HepG2 (cell line): ENCODE results near the gene EBF3. TPM values are rescaled to one million over a fixed set of nuclear protein-coding genes. Genes with fewer than 3 reads are reported as not detected.

Experiments used
- ATAC-seq: fragments of 200-7000 bp; cut with Tn5 transposase; 3 replicates; pipeline ENCODE4 v1.9.1; 2020; ENCODE audit warnings: mild to moderate bottlenecking, moderate library complexity
- BruUV-seq: library from RNA; stranded (reverse); fragments of 400-500 nt; replicated peaks from 2 replicates; lab custom pipeline; 2021; lab: Mats Ljungman, UMichigan
- CTCF ChIA-PET: fragments of 300-600 bp; formaldehyde crosslinking; extraction: SDS; loops from one replicate; lab custom pipeline; 2021; ENCODE audit warnings: low total read pairs, inconsistent platforms, low intra/inter-chr PET ratio; lab: Yijun Ruan, JAX
- POLR2A ChIA-PET: fragments of 350-600 bp; sonication (Branson Sonifier 250); formaldehyde crosslinking; loops from one replicate; lab custom pipeline; 2020; ENCODE audit warnings: antibody characterized with exemption, inconsistent platforms; lab: Yijun Ruan, JAX
- DNase-seq: peaks from one replicate; pipeline ENCODE4 v3.0.0-alpha.2; 2015; ENCODE audit warnings: low spot score
- FAIRE-seq: peaks from 3 replicates; lab custom pipeline; 2011; peaks lifted over from hg19 to GRCh38; lab: Jason Lieb, UNC
- H2AFZ ChIP-seq: one replicate; pipeline ENCODE4 v1.6.1; 2011; ENCODE audit warnings: low read length, inconsistent platforms
- H3K27ac ChIP-seq: fragments of 300-600 bp; 3 replicates; pipeline ENCODE4 v1.8.0; 2011; ENCODE audit warnings: mixed run types, mild to moderate bottlenecking, mixed read lengths, low read length, inconsistent platforms; ENCODE audit not compliant: insufficient read depth; ENCODE audit errors: extremely low read length
- H3K27me3 ChIP-seq, 2 experiments: fragments of 200-600 bp in 1 of 2; 2 replicates in 1 of 2; 3 replicates in 1 of 2; pipeline versions ENCODE4 v1.6.0 to v1.8.0; 2011; ENCODE audit warnings: low read length in 2 of 2, mild to moderate bottlenecking in 2 of 2, moderate library complexity in 2 of 2, inconsistent platforms in 1 of 2; ENCODE audit not compliant: insufficient read depth in 2 of 2, control insufficient read depth in 1 of 2
- H3K36me3 ChIP-seq, 2 experiments: fragments of 200-600 bp in 1 of 2; replicated peaks in 1 of 2; 2 replicates in 1 of 2; 3 replicates in 1 of 2; pipeline versions ENCODE4 v1.5.1 to v1.8.0; 2011; ENCODE audit warnings: low read length in 2 of 2, inconsistent platforms in 1 of 2; ENCODE audit not compliant: insufficient read depth in 2 of 2, control insufficient read depth in 1 of 2
- H3K4me1 ChIP-seq: 2 replicates; pipeline ENCODE4 v1.5.1; 2012; ENCODE audit warnings: low read length, inconsistent platforms; ENCODE audit not compliant: insufficient read depth
- H3K4me2 ChIP-seq: 2 replicates; pipeline ENCODE4 v1.6.0; 2011; ENCODE audit warnings: low read depth, low read length, inconsistent platforms
- H3K4me3 ChIP-seq, 3 experiments: fragments of 200-600 bp in 1 of 3; sonication (generic), shearing (Covaris generic) in 1 of 3; replicated peaks in 1 of 3; 2 replicates each; pipeline ENCODE4 v1.5.1; 2011 to 2016; ENCODE audit warnings: low read length in 3 of 3, inconsistent platforms in 2 of 3, low read depth in 2 of 3, mild to moderate bottlenecking in 2 of 3, control low read depth in 1 of 3, mixed read lengths in 1 of 3; ENCODE audit not compliant: insufficient read depth in 1 of 3
- H3K79me2 ChIP-seq: one replicate; pipeline ENCODE4 v1.6.1; 2011; ENCODE audit warnings: low read length, inconsistent platforms; ENCODE audit not compliant: insufficient read depth
- H3K9ac ChIP-seq: 2 replicates; pipeline ENCODE4 v1.6.0; 2011; ENCODE audit warnings: mild to moderate bottlenecking, low read depth, low read length, inconsistent platforms; ENCODE audit not compliant: insufficient read depth
- H3K9me3 ChIP-seq: 2 replicates; pipeline ENCODE4 v1.5.1; 2012; ENCODE audit warnings: mild to moderate bottlenecking, low read length
- H4K20me1 ChIP-seq: 2 replicates; pipeline ENCODE4 v1.6.0; 2011; ENCODE audit warnings: inconsistent platforms, mild to moderate bottlenecking, low read length, moderate library complexity; ENCODE audit not compliant: insufficient read depth
- AGO1 ChIP-seq: fragments of 200-400 bp; formaldehyde crosslinking; IDR thresholded peaks from 2 replicates; pipeline ENCODE4 v1.6.1; 2017; ENCODE audit warnings: mild to moderate bottlenecking, low read depth, low read length, moderate library complexity; ENCODE audit not compliant: poor library complexity, severe bottlenecking
- BHLHE40 ChIP-seq: IDR thresholded peaks from 2 replicates; pipeline ENCODE4 v1.6.1; 2011; ENCODE audit warnings: low read length, improper control_type of control experiment
- CREB1 ChIP-seq, 2 experiments: fragments of 450-650 bp in 1 of 2; IDR thresholded peaks; 2 replicates each; pipeline ENCODE4 v1.6.1; 2016 to 2017; ENCODE audit warnings: control low read depth in 1 of 2, mild to moderate bottlenecking in 1 of 2, missing compliant biosample characterization in 1 of 2, missing genetic modification characterization in 1 of 2
- MED1 ChIP-seq: sonication (generic); formaldehyde crosslinking; IDR thresholded peaks from 2 replicates; pipeline ENCODE4 v1.4.0; 2020; ENCODE audit warnings: missing genetic modification reagents
- NFIC ChIP-seq: IDR thresholded peaks from 2 replicates; pipeline ENCODE4 v1.6.1; 2012; ENCODE audit warnings: mild to moderate bottlenecking, low read length, inconsistent platforms
- NR2C2 ChIP-seq: sonication (generic); formaldehyde crosslinking; IDR thresholded peaks from 2 replicates; pipeline ENCODE4 v1.4.0; 2020; ENCODE audit warnings: missing genetic modification reagents, mild to moderate bottlenecking, moderate library complexity, borderline replicate concordance
- ZNF441 ChIP-seq: sonication (generic); formaldehyde crosslinking; IDR thresholded peaks from 2 replicates; pipeline ENCODE4 v1.7.0; 2021; ENCODE audit warnings: missing genetic modification reagents, borderline replicate concordance
- ZNF550 ChIP-seq: sonication (generic); formaldehyde crosslinking; IDR thresholded peaks from 2 replicates; pipeline ENCODE4 v1.4.0; 2020; ENCODE audit warnings: mild to moderate bottlenecking, missing genetic modification reagents, borderline replicate concordance
- ZNF563 ChIP-seq: sonication (generic); formaldehyde crosslinking; IDR thresholded peaks from 2 replicates; pipeline ENCODE4 v1.8.0; 2022; ENCODE audit warnings: mild to moderate bottlenecking, moderate library complexity, missing genetic modification reagents
- ZNF598 ChIP-seq: sonication (generic); formaldehyde crosslinking; IDR thresholded peaks from 2 replicates; pipeline ENCODE4 v1.5.1; 2020; ENCODE audit warnings: mild to moderate bottlenecking, missing genetic modification reagents, borderline replicate concordance
- ZNF720 ChIP-seq: sonication (generic); formaldehyde crosslinking; IDR thresholded peaks from 2 replicates; pipeline ENCODE4 v1.4.0; 2020; ENCODE audit warnings: missing genetic modification reagents
- ZNF724P ChIP-seq: sonication (generic); formaldehyde crosslinking; IDR thresholded peaks from 2 replicates; pipeline ENCODE4 v1.8.0; 2022; ENCODE audit warnings: missing genetic modification reagents, borderline replicate concordance
- ZNF816 ChIP-seq: sonication (generic); formaldehyde crosslinking; IDR thresholded peaks from 2 replicates; pipeline ENCODE4 v1.8.0; 2022; ENCODE audit warnings: missing genetic modification reagents, mild to moderate bottlenecking, borderline replicate concordance
- WGBS: methylation state at CpG from one replicate; pipeline ENCODE4 v1.1.6; 2017; ENCODE audit warnings: low lambda C conversion rate; 5-methylcytosine and 5-hydroxymethylcytosine counted together
- in situ Hi-C: cut with HindIII; loops from 2 replicates; pipeline ENCODE4 v1.10.0; 2017; ENCODE audit warnings: low pct_unique_long_range_greater_than_20kb; ENCODE audit not compliant: extremely low pct_ligation_motif_present
- intact Hi-C: fragments of 100-400 bp; cut with micrococcal nuclease; formaldehyde crosslinking; loops from one replicate; pipeline ENCODE4 v1.10.0; 2022; ENCODE audit not compliant: unreplicated experiment
- polyA plus RNA-seq, 8 experiments: library from polyadenylated mRNA; depleted of rRNA in 3 of 8; stranded (reverse) in 7 of 8; unstranded in 1 of 8; fragments of >200 nt; fragmentation: Illumina TruSeq in 4 of 8; extraction: Trizol in 4 of 8; gene quantifications; 2 replicates each; pipeline versions ENCODE4 v1.2.1 to v1.2.3, GENCODE V29; 2011 to 2016; ENCODE audit warnings: low read depth in 4 of 8, missing spikeins in 1 of 8, mixed read lengths in 1 of 8; ENCODE audit not compliant: insufficient read depth in 1 of 8
- total RNA-seq, 5 experiments: library from RNA; depleted of rRNA; stranded (reverse); fragments of >200 nt; fragmentation: Illumina TruSeq; extraction: Trizol; gene quantifications; 2 replicates each; pipeline ENCODE4 v1.2.3, GENCODE V29; 2016; ENCODE audit warnings: low read depth in 1 of 5
- TF ChIP-seq, protein P1 (sequence below): IDR thresholded peaks from 2 replicates; pipeline ENCODE4 v1.6.1; 2016
- TF ChIP-seq, protein P2 (sequence below): sonication (generic); formaldehyde crosslinking; IDR thresholded peaks from 2 replicates; pipeline ENCODE4 v1.5.0; 2020; ENCODE audit warnings: missing genetic modification reagents, mild to moderate bottlenecking, borderline replicate concordance
- TF ChIP-seq, protein P3 (sequence below): sonication (generic); formaldehyde crosslinking; IDR thresholded peaks from 2 replicates; pipeline ENCODE4 v1.8.0; 2022; ENCODE audit warnings: missing genetic modification reagents, mild to moderate bottlenecking, inconsistent platforms, borderline replicate concordance
- TF ChIP-seq, protein P4 (sequence below): sonication (generic); formaldehyde crosslinking; IDR thresholded peaks from 2 replicates; pipeline ENCODE4 v1.4.0; 2020; ENCODE audit warnings: missing genetic modification reagents
- TF ChIP-seq, protein P5 (sequence below): sonication (generic); formaldehyde crosslinking; IDR thresholded peaks from 2 replicates; pipeline ENCODE4 v1.8.1; 2023; ENCODE audit warnings: mild to moderate bottlenecking, missing genetic modification reagents

The EBF3 gene
- total and polyA plus RNA-seq, 2 of the 13 experiments (the other 11 are each of a cell fraction or from before 2014, with no cell fraction given) = not detected

DNA sequence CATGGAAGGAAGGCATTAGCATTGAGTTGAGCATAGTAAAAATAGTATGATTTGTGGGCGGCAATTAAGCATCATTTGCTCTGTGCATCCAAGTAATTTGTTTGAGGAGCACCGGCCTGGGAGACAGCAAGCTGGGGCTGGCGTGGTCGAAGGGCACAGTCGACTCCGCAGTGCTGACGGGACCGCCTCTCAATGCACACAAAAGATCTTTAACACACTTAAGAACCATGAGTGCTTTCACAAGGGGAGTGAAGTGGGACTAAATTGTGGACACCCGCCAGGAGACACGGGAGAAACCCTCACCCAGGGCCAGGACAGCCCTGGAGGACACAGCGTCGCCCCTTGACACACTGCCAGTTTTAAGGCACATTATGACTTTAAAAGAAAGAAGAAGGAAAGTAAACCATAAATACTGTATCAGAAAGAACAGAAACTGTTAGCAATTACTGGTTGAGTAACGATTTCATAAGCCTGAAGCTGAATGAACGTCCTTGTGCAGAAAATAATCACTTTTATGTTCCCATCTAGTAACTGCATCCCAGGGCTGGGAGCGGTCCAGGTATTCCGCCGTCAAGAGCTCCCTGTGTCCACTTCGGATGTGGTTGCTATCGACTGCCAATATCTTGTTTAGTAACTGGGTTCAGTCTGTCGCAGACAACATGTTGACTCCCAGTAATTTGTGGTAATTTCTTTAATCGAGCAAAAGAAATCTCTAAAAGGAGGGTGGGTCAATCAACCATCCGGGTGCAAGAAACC lies 102.1 kb downstream of the EBF3 start:
- DNase-seq (no peak), FAIRE-seq (no peak), ATAC-seq (no peak)
- Histone ChIP-seq H3K9ac (no peak overlapping the region), H3K27ac (no peak overlapping the region), H3K79me2 (no peaks in the 10 kb centered on the region), H3K4me3 (no peak overlapping the region), H3K9me3 (no peaks in the 10 kb centered on the region), H3K4me2 (no peak overlapping the region), H2AFZ (no peak overlapping the region), H3K27me3 (peaks cover 7 to 28% of the 10 kb centered on the region in 2 experiments; a peak in 4 of 5 replicates), H4K20me1 (no peaks in the 10 kb centered on the region), H3K36me3 (no peaks in the 10 kb centered on the region), H3K4me1 (peaks cover 17% of the 10 kb centered on the region)
- ChIA-PET POLR2A (no interaction called here), CTCF (no interaction called here)
- intact Hi-C loops = no loop called here
- in situ Hi-C loops = no loop called here
- no TSS peak for BruUV-seq
- 59% methylated on average over 20 of the region's 22 CpGs for WGBS
- TF ChIP-seq NR2C2 = no peak
- TF ChIP-seq ZNF598 (CRISPR knock-in tag) = no peak
- TF ChIP-seq ZNF724P (CRISPR knock-in tag) = no peak
- no peak for TF ChIP-seq BHLHE40
- no peak for TF ChIP-seq AGO1
- TF ChIP-seq, protein P1, sequence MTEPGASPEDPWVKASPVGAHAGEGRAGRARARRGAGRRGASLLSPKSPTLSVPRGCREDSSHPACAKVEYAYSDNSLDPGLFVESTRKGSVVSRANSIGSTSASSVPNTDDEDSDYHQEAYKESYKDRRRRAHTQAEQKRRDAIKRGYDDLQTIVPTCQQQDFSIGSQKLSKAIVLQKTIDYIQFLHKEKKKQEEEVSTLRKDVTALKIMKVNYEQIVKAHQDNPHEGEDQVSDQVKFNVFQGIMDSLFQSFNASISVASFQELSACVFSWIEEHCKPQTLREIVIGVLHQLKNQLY (CRISPR knock-in tag) = no peak
- TF ChIP-seq, protein P2, sequence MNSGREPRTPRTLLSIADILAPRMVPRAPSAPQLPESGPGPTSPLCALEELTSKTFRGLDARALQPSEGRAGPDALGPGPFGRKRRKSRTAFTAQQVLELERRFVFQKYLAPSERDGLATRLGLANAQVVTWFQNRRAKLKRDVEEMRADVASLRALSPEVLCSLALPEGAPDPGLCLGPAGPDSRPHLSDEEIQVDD (CRISPR knock-in tag) = no peak
- no peak for TF ChIP-seq ZNF550 (CRISPR knock-in tag)
- no peak for TF ChIP-seq ZNF720 (CRISPR knock-in tag)
- TF ChIP-seq ZNF441 (CRISPR knock-in tag) = no peak
- TF ChIP-seq ZNF563 = no peak
- no peak for TF ChIP-seq CREB1 (IDR thresholded peaks at IDR 0.05)
- no peak for TF ChIP-seq CREB1 (CRISPR knock-in tag; IDR thresholded peaks at IDR 0.05)
- TF ChIP-seq MED1 (CRISPR knock-in tag) = no peak
- TF ChIP-seq, protein P3, sequence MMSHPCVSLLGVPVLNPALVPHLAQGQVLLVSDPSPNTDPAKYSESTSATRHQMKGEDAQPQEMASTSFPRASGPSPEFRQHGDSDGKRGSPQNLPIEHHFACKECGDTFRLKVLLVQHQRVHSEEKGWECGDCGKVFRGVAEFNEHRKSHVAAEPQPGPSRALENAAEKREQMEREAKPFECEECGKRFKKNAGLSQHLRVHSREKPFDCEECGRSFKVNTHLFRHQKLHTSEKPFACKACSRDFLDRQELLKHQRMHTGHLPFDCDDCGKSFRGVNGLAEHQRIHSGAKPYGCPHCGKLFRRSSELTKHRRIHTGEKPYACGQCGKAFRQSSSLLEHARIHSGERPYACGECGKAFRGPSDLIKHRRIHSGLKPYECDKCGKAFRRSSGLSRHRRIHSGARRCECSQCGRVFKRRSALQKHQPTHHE = no peak
- TF ChIP-seq, protein P4, sequence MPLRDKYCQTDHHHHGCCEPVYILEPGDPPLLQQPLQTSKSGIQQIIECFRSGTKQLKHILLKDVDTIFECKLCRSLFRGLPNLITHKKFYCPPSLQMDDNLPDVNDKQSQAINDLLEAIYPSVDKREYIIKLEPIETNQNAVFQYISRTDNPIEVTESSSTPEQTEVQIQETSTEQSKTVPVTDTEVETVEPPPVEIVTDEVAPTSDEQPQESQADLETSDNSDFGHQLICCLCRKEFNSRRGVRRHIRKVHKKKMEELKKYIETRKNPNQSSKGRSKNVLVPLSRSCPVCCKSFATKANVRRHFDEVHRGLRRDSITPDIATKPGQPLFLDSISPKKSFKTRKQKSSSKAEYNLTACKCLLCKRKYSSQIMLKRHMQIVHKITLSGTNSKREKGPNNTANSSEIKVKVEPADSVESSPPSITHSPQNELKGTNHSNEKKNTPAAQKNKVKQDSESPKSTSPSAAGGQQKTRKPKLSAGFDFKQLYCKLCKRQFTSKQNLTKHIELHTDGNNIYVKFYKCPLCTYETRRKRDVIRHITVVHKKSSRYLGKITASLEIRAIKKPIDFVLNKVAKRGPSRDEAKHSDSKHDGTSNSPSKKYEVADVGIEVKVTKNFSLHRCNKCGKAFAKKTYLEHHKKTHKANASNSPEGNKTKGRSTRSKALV = no peak
- TF ChIP-seq ZNF816 (CRISPR knock-in tag) = no peak
- TF ChIP-seq NFIC = no peak
- TF ChIP-seq, protein P5, sequence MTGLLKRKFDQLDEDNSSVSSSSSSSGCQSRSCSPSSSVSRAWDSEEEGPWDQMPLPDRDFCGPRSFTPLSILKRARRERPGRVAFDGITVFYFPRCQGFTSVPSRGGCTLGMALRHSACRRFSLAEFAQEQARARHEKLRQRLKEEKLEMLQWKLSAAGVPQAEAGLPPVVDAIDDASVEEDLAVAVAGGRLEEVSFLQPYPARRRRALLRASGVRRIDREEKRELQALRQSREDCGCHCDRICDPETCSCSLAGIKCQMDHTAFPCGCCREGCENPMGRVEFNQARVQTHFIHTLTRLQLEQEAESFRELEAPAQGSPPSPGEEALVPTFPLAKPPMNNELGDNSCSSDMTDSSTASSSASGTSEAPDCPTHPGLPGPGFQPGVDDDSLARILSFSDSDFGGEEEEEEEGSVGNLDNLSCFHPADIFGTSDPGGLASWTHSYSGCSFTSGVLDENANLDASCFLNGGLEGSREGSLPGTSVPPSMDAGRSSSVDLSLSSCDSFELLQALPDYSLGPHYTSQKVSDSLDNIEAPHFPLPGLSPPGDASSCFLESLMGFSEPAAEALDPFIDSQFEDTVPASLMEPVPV (CRISPR knock-in tag) = no peak
